ENCODE results near the gene GUCA2A.
"Not testable (repeated sequence)": the region's sequence is repeated elsewhere in the genome, so short reads cannot be mapped to it uniquely, and the experiment has no call there.

Gene GUCA2A

GRCh38 chr1:42164551-42165420 is at the start of gene GUCA2A:
Gene GUCA2A (minus strand): TSS chr1:42164745. CDS start chr1:42164712, 33 bp downstream.
- no peak for DNase-seq

DNA sequence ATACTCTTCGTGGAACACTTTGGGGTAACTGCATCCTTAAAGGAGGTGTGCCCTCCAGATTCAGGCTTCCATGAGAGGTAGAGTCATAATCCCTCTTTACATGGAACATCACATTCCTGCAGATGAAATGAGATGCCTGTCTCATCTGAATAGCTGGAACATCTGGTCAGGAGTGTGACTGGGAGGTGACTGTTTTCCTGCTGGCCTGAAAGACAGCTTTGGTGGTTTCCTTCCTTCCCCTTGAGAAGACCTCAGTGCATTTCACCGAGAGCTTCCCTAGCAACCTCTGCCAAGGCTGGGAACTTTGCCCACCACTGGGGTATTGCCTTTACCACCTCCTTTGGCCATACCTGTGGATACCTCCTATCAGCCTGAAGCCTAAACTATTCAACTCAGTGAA is 46.7 kb upstream of the GUCA2A start:
- no peak for DNase-seq

DNA sequence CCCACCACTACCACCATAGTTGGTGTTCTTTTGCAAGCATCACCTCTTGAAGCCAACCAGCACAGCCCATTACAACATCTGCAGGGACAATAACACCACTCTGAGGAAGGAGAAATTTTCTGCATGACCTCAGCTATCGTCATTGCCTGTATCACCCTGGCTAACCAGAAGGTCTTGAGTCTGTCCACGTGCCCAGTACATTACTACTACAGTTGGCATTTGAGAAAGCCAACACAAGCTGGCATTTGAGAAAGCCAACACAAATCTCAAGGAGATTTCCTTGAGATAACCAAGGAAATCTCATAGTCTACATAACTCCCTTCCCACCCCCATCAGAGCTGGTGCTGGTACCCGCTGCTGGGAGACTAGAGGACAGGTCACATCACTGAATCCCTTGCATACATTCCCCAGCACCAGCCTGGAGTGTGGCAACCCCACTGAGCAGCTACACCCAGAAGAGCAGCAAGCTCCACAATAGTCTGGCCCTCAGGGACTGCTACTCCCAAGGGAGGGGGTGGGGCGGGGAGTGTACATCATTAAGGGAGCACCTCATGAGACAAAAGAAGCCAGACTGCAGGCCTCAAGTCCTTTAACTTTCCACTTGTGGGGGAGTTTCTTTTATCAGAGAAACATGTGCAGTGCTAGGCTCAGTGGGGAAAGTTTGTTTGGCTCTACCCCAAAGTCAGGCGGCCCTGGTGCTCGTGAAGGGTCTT is 46.0 kb upstream of the GUCA2A start:
- no peak for DNase-seq

DNA sequence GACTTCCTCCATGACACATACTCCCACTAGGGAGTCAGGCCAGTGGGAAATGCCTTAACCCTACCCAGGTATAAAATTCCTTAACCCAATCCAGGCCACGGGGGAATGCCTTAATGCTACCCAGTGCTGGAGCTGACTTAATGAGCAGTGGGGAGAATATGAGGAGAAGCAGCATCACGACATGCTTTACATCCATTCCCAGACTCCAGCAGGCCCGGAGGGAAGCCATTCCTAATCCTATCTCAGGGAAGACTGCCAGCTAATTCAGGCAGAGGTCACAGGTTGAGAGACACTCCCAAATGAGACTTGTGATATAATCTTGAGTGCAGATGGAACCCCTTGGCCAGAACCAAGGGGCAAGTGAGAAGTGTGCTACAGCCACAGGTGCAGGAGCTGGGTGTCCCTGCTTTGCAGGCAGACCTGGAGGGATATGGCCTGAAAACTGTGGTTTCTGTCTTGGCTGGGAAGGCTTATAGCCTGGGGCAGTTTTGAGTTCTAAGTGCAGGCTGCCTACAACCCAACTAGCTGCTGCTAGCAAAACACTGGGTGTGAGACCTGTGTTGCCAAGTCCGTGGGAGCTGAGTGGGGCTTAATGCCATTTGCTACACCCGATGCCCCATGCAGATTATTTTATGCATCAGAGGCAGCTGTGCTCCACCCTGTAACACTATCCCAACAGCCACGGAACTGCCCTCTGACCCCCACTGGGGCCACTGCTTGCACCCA is 45.1 kb upstream of the GUCA2A start:
- no peak for DNase-seq

DNA sequence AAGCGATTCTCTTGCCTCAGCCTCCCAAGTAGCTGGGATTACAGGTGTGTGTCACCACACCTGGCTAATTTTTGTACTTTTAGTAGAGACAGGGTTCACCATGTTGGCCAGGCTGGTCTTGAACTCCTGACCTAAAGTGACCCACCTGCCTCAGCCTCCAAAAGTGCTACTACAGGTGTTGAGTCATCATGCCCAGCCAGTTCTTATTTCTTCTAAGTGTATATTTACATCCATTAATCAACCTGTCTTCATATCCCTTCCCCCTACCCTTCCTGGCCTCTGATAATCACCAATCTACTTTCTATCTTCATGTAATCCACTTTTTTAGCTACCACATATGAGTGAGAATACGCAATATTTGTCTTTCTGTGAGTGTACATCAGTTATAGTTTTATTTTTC is 42.4 kb upstream of the GUCA2A start:
- not testable (repeated sequence) for DNase-seq

DNA sequence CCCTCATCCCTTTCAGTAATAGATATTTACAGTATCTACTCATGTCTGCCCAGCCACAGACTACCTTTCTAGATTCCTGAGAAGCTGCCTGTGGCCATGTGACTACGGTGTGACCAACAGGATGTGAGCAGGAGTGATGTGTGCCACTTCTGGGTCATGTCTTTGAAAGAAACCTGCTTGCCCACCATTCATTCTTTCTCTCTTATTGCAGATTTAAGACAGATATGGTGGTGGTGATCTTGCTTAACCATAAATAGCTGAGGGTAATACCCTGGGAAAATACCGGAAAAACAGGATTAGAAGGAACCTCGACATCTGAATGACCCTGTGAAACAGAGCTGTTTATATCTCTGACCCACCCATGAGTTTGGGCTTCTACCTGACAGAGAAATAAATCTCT is 41.6 kb upstream of the GUCA2A start:
- DNase-seq, result no peak

DNA sequence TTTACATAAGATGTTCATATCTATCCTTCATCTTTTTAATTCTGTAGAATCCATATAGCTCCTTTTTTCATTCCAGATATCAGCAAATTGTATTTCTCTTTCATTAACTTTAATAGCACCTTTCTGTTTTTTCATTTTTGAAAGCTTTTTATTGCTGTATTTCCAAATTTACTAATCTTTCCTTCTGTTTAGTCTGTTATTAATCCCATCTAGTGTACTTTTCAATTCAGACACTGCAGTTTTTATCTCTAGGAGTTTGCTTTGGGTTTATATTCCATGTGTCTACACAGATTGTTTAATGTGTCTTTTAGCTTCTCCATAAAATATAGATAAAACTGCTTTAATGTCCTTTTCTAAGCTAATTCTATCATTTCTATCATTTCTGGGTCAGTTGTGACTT is 37.4 kb upstream of the GUCA2A start:
- no peak for DNase-seq

DNA sequence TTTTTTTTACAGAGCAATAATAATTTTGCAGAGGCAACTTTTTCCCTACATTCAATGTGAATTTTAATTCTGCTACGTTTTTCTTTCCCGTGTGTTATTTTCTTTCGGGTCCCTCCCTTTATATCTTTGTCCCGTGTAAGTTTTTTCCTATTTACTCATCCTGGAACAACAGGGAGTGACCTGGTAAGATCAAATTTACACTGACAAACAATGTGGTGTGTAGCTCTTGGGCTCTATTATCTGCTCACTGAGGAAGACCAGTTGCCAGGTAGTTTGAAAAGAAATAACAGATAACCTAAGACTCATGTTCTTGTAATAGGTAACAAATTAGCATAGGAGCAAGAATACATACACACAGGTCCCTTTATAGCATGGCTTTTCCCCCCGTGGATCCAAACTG is 33.7 kb upstream of the GUCA2A start:
- no peak for DNase-seq

GRCh38 chr1:42195841-42196240 is 31.3 kb upstream of the GUCA2A start:
- no peak for DNase-seq

GRCh38 chr1:42192106-42192505 is 27.6 kb upstream of the GUCA2A start:
- DNase-seq, result no peak

- DNase-seq, result no peak
Measured at GRCh38 chr1:42191319-42191718, 26.8 kb upstream of the GUCA2A start.

GRCh38 chr1:42189931-42190853 is 25.6 kb upstream of the GUCA2A start:
- no peak for DNase-seq

GRCh38 chr1:42186152-42186551 is 21.6 kb upstream of the GUCA2A start:
- no peak for DNase-seq

DNA sequence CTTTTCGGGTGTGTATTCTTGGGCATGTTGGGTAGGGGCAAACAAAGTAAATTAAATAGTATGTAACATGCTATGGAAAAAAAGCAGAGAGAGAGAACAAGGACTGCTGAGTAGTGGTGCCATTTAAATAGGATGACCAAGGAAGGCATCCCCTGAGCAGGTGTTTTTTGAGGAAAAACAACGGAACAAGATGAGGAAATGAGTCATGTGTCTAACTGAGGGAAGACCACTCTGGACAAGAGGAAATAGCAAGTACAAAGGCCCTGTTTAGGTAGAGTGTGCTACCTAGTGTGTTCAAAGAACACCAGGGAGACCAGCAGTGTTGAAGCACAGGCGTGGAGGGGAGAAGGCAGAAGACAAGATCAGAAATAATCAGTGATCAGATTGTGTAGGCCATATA is 20.1 kb upstream of the GUCA2A start:
- DNase-seq, result no peak

DNA sequence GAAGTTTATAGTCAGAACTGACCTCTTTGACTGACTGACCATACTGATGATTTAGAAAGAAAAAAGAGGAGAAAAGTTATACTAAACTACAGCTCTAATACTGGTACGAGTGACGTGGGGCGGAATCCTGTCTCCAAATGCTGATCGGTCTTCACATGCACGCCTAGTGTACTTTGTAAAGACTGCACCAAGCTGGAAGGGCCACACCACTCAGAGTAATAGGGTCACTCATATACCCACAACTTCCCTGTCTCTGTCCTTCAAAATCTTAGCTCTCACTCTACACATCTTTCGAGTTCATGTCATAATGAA is 19.4 kb upstream of the GUCA2A start:
- DNase-seq, result no peak

GRCh38 chr1:42183210-42183956 is 18.8 kb upstream of the GUCA2A start:
- no peak for DNase-seq

DNA sequence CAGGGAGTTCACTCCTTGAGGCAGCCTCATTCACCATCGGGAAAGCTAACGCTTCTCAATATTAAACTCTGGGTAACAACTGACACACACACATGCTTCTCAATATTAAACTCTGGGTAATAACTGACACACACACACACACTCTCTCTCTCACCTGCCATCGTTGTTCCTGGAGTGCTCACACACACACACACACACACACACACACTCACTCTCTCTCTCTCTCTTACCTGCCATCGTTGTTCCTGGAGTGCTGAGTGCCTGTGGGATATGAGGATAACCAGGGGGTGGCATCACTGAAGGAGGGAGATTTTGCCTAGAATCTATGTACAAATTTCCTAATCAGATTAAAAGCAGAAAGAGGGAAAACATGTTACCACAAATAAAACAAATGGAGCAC is 17.1 kb upstream of the GUCA2A start:
- no peak for DNase-seq

DNA sequence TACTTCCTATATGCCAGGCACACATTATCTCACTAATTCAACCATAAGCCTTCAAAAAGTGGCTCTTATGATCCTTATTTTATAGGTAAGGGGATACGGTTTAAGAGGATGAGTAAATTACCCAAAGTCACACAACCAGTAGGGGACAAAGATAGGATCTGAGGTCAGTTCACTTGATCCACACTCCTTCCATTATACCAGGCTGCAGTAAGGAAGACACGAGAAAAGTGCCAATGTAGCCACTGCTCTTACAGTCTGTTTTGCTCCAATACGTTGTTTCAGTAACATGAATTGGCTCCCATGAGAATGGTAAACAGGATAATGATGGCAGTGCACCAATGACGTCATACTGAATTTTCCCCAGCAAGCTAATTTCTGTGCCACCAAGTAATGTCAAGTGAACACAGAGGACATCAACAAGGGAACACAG is 15.4 kb upstream of the GUCA2A start:
- no peak for DNase-seq

- no peak for DNase-seq
Measured at GRCh38 chr1:42179275-42179674, 14.7 kb upstream of the GUCA2A start.

GRCh38 chr1:42178249-42178648 is 13.7 kb upstream of the GUCA2A start:
- no peak for DNase-seq

GRCh38 chr1:42177541-42177981 is 13.0 kb upstream of the GUCA2A start:
- DNase-seq, result no peak

All from activated T-cell treated with anti-CD3 and anti-CD28 coated beads, Interleukin-2, amount 50 U/mL, for 1 hour (primary cell).